Measurements from ENCODE around the gene ARID2.

ARID2 gene

DNA sequence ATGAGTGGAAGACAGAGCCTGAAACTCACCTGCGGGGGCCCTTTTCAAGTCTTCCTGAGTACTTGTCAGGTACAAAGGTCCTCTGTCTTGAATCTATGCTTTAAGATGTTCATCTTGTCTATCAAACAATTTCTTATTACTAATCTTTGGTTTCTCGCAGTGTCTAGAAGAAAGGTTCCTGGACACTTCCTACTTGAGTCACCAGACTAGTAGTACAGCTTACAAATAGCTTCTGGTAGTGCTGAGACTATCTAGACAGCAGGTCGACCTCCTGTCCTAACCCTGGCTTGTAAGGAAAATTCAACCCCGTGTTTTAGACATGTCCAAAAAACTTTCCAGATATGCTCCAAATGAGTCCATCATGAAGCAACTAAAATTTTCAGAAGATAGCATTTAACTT lies 11.2 kb upstream of the ARID2 start:
- DNase-seq (ENCODE audit: low read depth in 2 of 2, low spot score in 1 of 2) = no peak

DNA sequence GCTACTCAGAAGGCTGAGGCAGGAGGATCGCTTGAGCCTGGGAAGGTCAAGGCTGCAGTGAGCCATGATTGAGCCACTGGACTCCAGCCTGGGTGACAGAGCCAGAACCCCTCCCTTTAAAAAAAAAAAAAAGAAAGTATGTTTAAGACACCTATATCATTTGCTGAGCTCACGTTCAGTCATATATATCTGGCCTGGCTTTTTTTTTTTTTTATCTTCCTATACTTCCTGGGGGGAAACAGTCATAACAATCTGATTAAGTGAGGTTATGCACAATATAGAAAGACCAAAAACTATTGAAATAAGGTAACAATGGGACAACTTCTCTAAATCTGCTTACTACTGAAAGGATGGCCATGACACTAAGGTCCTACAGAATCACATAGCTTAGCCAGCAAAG lies 9.4 kb upstream of the ARID2 start:
- no peak for DNase-seq (ENCODE audit: low read depth in 2 of 2, low spot score in 1 of 2)

DNA sequence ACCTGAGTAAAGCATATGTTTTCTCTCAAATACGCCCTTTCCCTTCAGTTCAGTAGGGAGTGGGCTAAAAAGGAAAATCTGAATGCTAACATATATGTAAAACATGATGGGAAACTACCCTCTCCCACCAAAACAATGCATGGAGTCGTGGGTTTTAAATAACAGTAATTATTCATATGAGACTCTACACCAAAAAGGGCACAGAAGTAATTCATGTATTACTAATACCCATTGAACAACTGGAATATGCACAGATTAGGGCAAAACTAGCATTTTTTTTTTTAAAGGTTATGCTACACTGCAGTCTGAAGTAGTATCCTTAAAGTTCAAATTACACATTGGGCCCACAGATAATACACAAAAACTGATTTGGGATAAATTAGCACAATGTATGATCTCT lies 8.1 kb upstream of the ARID2 start:
- DNase-seq (ENCODE audit: low read depth in 2 of 2, low spot score in 1 of 2) = no peak

DNA sequence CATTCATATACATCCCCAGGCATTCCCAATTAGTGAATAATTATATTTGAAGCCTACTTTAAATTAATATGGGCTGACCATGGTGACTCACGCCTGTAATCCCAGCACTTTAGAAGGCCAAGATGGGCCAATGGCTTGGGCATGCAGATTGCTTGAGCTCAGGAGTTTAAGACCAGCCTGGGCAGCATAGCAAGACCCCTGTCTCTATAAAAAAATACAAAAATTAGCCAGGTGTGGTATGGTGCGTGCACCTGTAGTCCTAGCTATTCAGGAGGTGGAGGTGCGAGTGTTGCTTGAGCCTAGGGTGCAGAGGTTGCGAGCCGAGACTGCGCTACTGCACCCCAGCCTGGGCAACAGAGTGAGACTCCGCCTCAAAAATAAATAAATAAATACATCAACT lies 7.6 kb upstream of the ARID2 start:
- no peak for DNase-seq (ENCODE audit: low read depth in 2 of 2, low spot score in 1 of 2)

DNA sequence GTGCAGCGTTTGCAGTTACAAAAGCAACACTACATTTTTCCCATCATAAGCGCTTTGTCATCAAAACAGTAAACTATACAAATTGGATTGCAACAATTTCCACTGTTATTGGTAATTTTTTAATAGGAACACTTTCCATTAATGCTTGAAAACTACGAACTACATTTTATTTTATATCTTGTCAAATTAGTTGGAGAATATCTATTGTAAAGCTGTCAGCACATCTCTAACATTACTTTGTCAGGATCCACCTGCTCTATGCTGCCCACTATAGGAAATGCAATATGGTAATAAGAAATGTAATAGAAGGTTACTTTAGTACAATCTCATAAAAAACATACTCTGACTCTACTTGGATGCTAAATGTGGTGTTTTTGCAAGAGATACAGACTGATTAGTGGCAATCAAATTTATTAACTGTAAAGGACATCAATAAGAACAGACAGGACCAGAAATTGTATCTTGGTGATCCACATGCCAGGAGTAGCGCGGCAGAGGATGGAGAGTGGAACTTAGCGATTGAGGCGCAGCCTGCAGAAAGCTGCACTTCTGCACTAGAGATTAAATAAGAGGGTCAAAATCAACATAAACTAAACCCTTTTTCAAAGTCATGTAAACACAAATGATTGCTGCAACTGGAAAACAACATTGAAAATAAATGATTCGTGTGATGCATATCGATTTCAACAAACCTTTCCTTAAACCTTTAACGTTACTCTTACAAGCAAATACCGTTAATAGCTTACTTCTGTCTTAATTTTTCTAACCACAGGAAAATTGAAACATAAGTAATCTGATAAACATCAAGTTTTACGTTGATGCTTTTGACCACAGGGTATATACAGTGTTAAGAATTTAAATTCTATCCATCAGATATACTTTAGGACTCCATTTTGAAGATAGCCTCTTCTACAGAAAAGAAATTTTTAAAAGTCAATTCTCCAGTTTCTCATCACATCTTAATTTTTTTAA lies 3.6 kb upstream of the ARID2 start:
- no peak for DNase-seq (ENCODE audit: low read depth in 2 of 2, low spot score in 1 of 2)

DNA sequence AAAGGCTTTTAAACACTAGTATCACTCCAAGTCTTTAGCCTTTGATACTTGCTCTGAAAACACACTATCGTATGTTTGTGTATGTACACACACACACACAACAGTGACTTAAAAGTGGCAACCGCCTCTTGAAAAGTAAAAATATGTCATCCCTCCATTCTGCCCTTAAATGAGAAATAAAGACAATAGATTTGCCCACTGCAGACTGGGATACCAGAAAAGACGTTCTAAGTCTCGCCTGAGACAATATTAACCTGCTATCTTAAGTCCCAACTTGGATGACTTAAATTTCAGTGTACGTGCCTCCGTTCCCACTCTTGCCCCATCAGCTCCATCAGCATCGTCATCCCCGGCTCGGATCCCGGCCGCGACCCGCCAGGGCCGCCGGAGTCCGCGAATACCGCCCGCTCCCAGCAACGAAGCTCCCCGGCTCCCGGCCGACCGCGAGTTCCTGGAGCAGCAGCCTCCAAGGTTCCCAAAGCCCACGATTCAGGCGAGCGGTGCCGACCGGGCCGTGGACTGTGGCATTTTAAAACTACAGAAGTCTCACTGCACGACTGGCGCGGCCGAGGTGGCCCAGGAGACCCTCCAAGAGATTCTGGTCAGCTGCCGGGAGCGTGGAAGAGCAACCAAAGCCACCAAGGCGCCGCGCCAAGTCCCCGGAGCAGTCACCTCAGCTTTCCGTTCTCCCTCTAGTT lies 2.8 kb upstream of the ARID2 start:
- DNase-seq (ENCODE audit: low read depth in 2 of 2, low spot score in 1 of 2) = no peak

DNA sequence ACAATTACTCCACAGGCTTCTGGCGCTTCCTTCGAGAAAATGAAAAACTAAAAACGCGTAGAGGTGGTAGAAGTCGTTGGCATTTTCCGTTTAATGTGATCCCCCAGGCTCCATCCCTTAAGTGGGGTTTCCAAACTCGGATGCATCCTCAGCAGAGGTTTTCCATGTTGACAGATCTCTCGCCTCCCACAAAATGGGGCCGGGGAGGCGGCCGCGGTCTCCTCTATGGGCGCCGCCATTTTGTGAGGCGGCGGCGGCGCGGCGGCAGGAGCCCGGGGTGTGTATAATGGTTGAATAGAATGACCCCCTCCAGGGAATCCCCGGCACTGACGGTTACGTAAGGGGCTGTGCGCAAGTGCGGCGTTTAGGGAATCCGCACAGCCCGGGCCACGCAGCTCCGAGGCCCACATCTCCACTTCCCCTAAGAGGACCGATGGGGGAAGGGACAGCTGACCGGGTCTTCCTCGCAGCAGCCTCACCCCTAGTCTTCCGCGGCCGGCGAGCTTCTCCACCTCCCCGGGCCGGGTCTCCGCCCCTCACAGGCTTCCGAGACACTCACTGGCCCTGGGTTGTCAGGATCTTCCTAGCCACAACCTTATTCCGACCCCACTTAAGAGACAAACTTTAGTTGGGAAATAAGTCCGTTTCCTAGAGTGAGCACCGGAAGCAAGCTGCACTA lies 2.1 kb upstream of the ARID2 start:
- DNase-seq (ENCODE audit: low read depth in 2 of 2, low spot score in 1 of 2) = peak; percentile 63 to 77

DNA sequence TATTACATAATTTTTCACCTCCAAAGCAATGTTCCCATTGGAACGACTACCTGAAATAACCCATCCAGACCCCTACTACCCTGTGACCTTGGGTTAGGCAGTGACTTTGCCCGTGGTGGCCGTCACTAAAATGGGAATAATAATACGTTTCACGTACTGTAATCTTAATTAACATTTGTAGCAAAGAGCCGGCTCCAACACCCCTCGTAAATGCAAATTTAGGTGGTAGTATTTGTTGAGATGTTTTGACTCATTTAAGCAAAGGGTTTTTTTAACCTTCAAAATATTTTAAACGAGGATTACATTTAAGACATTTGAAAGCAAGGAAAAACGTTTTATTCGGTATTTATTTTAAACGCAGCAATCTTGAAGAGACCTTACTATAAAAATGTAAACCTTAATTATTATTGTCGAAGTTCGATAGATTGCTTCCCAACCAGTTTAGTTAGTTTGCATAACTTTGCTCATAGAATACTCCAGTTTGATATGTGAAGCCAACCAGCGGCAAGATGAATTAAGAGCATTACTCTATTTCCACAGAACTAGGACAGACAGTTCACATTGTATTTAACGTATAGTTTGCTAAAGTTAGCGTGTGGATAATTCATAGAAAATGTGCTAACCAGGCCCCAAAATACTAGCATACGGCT lies 1.4 kb upstream of the ARID2 start:
- no peak for DNase-seq (ENCODE audit: low read depth in 2 of 2, low spot score in 1 of 2)

DNA sequence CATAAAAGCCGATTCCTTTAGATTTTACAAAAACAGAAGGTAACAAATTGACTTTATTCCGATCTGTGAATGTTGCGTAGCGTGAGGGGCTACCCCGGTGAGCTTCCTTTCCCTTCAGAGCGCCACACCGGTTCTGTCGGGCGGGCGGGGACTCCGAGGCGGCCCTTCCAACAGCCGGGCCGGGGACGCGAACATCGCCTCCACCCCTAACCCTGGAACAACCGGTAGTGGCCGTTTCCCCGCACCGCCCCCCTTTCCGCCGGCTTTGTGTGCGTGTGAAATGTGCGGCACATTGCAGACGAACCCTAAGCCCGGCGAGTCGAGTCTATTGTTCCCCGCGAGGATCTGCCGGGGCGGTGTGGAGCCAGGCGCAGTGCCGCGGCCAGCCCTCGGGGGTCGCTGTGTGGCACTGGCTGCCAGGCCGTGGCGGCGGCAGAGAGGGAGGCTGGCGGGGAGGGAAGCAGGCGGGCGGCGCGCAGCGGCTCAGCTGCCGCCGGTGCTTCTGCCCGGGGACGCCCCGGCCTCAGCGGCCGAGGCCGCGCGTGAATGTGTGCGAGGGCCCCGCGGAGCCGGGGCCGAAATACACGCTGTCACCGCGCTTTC lies 775 bp upstream of the ARID2 start:
- peak; percentile 91 to 95 for DNase-seq (ENCODE audit: low read depth in 2 of 2, low spot score in 1 of 2)

DNA sequence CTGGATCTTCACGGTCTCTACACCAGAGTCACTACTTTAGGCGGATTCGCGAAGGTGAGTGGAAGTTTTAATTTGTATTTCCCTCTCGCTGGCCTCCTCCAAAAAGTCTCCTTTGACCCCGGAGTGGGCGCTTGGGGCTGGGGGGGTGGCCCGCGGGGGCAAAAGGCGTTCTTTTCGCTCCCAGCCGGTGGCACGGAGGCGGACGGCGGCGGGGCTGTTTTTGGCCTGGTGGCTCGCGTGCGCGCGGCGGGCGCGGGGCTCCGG lies 510 bp downstream of the ARID2 start:
- DNase-seq (ENCODE audit: low read depth in 2 of 2, low spot score in 1 of 2) = no peak

DNA sequence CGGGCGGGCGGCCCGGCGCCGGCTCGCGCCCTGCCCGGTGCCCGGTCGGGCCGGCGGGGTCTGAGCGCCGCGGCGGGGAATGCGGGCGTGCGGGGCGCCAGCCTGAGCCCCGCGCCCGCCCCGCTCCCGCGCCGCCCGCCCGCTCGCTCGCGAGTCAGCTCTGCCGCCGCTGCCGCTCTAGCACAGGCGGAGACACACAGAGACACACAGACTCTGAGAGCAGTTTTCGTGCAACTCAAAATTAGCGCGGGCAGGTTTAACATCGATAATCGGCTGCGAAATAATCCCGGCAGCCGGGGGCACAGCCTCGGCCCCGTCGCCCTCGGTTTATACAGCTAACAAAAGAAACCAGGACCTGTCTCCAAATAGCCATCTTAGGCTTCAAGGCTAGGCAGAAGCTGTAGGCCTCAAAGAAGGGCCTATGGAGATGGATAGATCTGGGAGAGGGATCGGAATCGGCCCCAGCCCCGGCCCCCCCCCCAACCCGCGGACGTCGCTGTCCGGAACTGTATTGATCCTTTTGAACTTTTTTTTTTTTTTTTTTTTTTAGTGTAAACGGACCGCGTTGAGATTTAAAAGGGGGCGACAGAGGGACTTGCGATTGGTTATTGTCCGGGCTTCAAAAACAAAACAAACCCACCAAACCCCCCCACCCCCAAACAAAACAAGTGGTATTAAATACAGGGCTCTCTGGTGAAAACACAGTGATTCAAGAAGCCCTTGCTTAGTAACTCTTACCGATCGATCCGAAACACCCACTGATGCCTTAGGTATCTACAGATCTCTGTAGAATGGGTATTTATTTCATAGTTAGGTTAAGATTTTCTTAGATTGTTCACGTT lies 1.1 kb downstream of the ARID2 start:
- DNase-seq (ENCODE audit: low read depth in 2 of 2, low spot score in 1 of 2) = peak in 1 of 2 donors; percentile 20

DNA sequence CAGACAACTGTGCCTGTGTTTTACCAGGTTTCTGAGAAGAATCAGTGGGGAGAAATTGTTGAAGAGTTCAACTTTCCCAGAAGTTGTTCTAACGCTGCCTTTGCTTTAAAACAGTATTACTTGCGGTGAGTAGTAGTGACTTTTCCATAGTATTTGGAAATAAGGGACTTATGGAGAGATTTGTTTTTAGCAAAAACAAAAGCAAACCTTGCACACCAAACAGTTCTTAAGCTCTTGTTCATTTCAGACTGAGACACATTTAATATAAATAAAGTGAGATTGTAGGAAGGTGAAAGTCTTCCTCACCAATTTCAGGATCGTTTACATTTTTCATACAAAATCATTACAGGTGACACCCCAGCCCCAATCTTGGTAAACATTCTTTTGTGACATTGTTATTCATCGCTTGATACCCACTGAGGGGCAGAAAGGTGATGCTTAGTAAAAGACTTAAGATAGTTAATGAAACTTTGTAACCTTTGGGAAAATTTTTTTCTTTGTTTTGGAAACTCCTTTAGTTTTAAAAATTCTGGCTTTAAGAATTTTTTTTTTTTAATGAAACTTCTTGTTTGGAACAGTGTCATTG lies 1.8 kb downstream of the ARID2 start:
- DNase-seq (ENCODE audit: low read depth in 2 of 2, low spot score in 1 of 2) = no peak

DNA sequence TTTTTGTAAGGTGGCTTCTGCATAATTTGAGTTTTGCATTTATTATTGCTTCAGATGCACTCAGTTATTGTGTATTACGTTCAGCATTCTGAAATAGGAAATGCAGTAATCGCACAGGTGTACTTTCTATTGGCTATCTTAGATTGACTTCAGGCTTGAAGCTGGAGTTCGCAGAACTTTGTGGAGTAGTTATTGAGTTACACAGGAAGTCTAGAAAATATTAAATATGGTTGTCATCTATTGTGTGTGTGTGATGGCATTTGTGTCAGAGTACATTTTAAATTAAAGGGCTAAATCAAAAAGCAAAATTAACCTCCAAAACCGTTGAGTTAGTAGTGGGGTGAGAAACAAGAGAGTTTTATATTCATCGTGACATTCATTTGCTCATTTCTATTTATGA lies 2.7 kb downstream of the ARID2 start:
- no peak for DNase-seq (ENCODE audit: low read depth in 2 of 2, low spot score in 1 of 2)

DNA sequence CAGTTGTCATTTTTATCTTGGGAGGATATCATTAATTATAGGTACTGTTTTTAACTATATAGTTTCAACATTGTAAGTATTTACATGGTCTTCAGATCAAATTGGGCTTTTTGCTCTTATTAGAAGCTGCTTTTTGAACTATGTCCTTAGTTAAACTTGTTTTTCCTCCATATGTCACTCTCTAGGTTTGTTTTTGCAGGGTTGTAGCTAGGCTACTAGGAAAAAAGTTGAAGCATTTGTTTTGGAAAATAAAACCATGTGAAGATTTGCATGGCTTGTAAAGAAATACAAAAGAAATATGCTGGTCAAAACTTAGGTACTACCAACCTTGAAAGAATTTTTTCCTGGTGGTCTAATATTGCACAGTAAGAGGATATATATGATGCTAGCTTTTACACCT lies 3.4 kb downstream of the ARID2 start:
- no peak for DNase-seq (ENCODE audit: low read depth in 2 of 2, low spot score in 1 of 2)

DNA sequence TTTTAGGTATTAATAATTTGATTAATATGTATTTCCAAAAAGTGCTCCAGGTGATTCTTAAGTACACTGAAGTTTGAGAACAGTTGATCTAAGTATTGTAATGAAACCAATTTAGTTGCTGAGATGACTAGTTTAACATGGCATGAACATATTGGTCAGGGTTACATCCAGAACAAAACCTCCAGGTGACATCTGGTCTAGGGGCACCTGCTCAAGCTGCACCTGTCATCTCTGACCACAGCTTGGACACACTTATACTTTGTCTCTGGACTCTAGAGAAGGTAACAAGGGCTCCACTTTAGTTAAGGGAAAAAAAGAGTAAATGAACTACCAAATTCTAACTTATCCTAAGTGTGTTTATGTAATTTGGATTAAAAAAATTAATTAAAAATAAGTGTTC lies 8.1 kb downstream of the ARID2 start:
- DNase-seq (ENCODE audit: low read depth in 2 of 2, low spot score in 1 of 2) = no peak

DNA sequence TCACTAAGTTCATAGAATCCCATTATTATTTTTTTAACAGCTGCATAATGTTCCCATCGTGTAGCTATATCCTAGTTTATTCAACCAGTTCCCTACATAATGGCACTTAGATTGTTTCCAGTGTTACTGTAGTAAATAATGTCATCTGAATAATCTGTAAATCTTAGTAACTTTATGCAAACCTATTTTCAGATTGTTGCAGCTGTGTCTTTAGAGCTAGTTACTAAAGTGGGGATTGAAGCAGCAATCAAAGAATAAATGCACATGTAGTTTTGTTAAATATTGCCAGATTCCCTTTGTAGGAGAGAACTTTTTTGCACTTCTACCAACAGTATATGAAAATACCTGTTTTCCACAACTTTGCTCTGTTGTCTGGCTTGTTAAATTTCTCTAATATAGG lies 13.1 kb downstream of the ARID2 start:
- DNase-seq (ENCODE audit: low read depth in 2 of 2, low spot score in 1 of 2) = no peak

DNA sequence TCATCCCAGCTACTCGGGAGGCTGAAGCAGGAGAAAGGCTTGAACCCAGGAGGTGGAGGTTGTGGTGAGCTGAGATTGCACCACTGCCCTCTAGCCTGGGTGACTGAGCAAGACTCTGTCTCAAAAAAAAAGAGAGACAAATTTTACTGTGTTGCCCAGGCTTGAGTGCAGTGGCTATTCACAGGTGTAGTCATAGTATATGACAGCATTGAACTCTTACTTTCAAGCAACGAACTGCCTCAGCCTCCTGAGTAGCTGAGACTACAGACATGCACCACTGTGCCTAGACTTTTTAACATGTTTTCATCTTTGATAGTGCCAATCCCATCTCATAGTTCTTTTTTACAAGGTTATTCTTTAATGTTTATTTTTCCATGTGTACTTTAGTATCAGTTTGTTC lies 13.7 kb downstream of the ARID2 start:
- no peak for DNase-seq (ENCODE audit: low read depth in 2 of 2, low spot score in 1 of 2)

DNA sequence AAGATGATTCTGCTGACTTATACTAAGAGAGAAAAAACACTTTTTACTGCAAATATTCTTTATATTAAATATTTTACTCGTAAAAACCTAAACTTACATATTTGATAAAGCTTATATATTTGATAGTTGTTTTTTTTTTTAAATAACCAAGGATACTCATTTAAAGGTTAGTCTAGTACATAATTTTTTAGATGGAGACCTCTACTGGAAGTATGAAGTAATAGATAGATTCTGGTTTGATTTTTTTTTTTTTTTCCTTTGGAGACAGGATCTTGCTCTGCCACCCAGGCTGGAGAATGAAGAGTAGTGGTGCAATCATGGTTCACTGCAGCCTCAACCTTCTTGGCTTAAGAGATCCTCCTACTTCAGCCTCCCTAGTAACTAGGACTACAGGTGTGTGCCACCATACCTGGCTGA lies 16.4 kb downstream of the ARID2 start:
- DNase-seq (ENCODE audit: low read depth in 2 of 2, low spot score in 1 of 2) = no peak

DNA sequence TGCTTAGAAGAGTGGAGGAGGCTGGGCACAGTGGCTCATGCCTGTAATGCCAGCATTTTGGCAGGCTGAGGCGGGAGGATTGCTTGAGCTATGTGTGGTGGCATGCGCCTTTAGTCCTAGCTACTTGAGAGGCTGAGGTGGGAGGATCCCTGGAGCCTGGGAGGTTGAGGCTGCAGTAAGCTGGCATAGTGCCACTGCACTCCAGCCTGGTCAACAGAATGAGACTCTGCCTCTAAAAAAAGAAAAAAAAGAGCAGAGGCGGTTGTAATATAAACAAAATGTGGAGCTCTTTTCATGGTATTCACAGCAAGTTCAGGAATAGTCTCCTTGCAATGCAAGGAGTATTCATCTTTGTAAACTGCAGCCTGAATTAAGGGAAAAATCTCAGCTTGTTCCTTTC lies 27.2 kb downstream of the ARID2 start:
- no peak for DNase-seq (ENCODE audit: low read depth in 2 of 2, low spot score in 1 of 2)

DNA sequence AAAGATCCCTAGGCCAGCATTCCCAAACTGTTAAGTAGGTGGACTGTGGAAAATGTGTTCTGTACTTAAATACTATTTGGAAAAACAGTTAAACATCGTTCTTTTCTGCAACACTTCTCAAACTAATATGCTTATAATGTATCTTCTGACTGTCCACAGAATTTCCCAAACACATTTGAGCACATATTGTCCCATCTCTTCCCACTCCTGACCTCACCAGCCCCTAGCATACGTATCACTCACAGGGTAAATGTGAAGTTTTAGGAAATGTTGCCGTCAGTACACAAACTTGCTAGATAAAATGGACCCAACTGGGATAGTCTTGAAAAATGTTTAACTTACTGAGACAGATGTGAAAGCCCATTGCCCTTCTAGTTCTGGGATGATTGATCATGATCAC lies 27.7 kb downstream of the ARID2 start:
- DNase-seq (ENCODE audit: low read depth in 2 of 2, low spot score in 1 of 2) = no peak

All from stimulated activated CD8-positive, alpha-beta memory T cell treated with anti-CD3 and anti-CD28 coated beads, Interleukin-4, amount 100 ng/mL, for 4 hours (primary cell).